ENCODE measurements around the gene TNNT3.

Gene TNNT3

DNA sequence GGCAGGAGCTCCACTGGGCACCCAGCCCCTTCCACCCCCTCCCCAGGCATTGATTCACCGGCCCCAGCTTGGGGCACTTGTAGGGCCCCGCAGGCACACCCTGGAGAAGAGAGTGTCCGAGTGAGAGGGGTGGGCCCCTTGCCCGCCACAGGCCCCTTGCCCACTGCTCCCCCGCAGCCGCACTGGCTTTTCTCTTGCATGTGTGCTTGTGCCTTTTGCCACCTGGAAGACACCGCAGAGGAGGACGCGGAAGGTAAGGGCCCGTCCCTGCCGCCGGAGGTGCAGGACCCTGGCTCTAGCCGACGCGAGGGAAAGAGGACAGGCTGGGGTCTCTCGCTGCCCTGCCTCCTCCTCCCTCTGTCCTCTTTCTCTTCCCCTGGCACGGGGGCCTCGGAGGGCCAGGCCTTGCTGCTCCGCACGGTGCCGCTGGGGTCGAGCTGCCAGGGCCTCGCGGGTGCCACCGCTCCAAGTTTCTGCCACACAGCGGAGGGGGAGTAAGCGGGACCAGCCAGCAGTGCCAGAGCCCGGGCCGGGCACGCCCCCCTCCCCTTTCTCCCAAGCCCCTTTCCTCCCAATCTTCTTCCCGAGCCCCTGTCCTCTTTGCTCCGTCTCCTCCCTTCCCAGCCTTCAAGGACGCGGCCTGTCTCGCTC is 9.5 kb downstream of the TNNT3 start:
- H3K9me3 ChIP-seq (ENCODE audit: control insufficient read depth, insufficient read depth, low read length), result no peaks in the 10 kb centered on the region
- peaks cover 3% of the 10 kb centered on the region; the same call in 1 of the 2 replicates for H3K4me1 ChIP-seq (ENCODE audit: insufficient read depth, low read length)
- H3K9ac ChIP-seq (ENCODE audit: low read depth, low read length), result no peak overlapping the region
- H3K36me3 ChIP-seq (ENCODE audit: insufficient read depth, low read length), result no peaks in the 10 kb centered on the region

DNA sequence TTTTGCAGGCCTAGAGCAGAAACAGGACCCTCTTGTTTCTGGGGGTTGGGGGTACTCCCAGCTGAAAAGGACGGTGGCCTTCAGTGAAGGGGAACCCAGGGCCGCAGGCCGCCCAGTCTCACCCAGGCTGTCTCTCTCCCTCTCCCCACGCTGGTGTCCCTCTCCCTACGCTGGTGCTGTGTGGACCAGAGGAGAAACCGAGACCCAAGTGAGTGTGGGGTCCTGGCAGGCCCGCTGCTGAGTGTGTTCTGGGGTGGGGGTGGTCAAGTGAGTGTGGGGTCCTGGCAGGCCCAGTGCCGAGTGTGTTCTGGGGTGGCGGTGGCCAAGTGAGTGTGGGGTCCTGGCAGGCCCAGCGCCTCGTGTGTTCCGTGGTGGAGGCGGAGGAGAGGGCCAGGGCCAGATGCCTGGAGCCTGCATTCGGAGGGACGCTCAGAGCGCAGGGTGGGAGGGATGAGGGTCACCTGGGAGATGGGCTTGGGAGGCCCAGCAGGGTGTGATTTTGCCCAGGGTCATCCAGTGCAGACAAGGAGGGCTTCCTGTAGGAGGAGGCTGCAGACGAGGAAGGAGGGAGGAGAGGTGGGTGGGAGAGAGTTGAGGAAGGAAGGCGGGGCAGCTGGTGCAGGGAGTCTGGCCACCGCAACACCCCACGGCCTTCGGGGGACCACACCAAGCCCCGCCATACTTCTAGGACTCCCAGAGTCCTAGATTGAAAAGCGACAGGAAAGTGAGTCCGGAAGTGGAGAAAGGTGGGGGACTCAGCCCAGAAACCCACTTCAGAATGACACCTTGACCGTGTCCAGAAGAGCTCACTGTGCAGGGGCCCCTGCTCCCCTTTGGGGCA is 10.3 kb downstream of the TNNT3 start:
- H3K9ac ChIP-seq (ENCODE audit: low read depth, low read length), result no peak overlapping the region
- peaks cover 3% of the 10 kb centered on the region; the same call in 1 of the 2 replicates for H3K4me1 ChIP-seq (ENCODE audit: insufficient read depth, low read length)
- H3K36me3 ChIP-seq (ENCODE audit: insufficient read depth, low read length), result no peaks in the 10 kb centered on the region
- H3K9me3 ChIP-seq (ENCODE audit: control insufficient read depth, insufficient read depth, low read length), result no peaks in the 10 kb centered on the region

DNA sequence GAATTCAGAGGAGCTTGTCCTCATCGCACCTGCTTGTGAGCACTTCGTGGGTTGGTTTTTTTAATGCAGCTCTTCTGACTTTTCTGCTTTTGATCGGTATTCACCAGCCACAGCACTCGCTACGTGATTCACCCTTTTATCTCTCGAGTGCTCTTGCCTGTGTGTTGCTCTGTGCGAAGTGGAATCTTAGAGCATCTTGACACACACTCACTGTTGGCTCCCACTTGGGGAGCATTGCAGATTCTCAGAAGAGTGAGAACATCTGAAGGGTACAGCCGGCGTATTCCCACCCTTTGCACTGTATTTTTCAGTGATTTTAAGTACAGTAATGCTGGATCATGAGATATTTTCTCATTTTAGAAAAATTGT is 10.9 kb downstream of the TNNT3 start:
- Histone ChIP-seq H3K36me3 (ENCODE audit: insufficient read depth, low read length) (no peaks in the 10 kb centered on the region), H3K9me3 (ENCODE audit: control insufficient read depth, insufficient read depth, low read length) (no peaks in the 10 kb centered on the region), H3K9ac (ENCODE audit: low read depth, low read length) (no peak overlapping the region), H3K4me1 (ENCODE audit: insufficient read depth, low read length) (peaks cover 3% of the 10 kb centered on the region; the same call in 1 of the 2 replicates)

DNA sequence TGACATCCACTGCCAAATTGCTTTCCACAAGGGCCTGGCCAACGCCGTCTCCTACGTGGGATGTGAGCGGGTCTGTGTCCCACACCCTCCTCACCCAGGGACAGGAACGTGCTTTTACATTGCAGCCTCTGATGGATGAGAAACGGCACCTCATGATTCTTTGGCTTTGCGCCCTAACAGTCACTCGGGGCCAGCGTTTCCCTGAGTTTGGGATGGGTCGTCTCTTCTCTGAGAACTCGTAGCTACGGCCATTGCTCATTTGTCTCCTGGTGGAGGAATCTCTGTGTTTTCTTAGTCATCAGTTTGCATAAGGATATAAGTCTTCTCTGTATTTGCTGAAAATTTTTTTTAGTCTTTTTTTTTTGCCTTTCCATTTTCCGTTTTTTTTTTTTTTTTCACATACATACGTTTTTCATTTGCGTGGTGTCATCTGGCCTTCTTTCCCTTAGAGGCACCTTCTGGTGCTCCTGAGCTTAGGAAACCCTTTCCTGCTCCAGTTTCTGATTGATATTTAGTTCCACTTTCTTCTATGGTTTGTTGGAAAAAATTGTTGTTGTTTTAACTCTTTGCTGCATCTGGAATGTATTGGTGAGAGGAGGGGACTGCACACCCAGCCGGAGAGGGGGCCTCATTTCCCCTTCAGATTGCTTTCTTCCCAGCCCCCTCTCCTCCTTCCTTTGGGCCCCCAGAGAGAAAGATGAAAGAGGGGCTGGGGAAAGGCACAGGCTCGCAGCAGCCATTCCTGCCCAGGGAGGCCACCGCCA is 12.0 kb downstream of the TNNT3 start:
- Histone ChIP-seq H3K36me3 (ENCODE audit: insufficient read depth, low read length) (no peaks in the 10 kb centered on the region), H3K9ac (ENCODE audit: low read depth, low read length) (no peak overlapping the region), H3K9me3 (ENCODE audit: control insufficient read depth, insufficient read depth, low read length) (no peaks in the 10 kb centered on the region), H3K4me1 (ENCODE audit: insufficient read depth, low read length) (peaks cover 3% of the 10 kb centered on the region; the same call in 1 of the 2 replicates)

DNA sequence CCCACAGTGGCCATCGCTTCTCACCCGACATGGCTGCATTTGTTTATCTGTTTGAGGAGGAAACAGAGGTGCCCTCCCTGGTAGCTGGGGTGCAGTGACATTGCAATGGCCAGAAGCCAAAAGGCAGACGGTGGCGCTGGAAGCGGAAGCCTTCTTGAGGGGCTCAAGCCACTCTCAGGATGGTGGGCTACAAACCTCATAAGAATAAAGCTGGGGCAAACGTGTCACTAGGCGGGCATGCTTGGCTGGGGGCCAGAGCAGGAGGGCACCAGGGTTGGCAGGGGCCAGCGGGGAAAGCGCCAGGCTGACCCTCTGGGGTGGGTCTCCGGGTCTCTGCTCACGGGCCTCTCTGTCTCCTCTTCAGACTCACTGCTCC is 12.6 kb downstream of the TNNT3 start:
- Histone ChIP-seq H3K9me3 (ENCODE audit: control insufficient read depth, insufficient read depth, low read length) (no peaks in the 10 kb centered on the region), H3K9ac (ENCODE audit: low read depth, low read length) (no peak overlapping the region), H3K36me3 (ENCODE audit: insufficient read depth, low read length) (no peaks in the 10 kb centered on the region), H3K4me1 (ENCODE audit: insufficient read depth, low read length) (peaks cover 3% of the 10 kb centered on the region; the same call in 1 of the 2 replicates)

DNA sequence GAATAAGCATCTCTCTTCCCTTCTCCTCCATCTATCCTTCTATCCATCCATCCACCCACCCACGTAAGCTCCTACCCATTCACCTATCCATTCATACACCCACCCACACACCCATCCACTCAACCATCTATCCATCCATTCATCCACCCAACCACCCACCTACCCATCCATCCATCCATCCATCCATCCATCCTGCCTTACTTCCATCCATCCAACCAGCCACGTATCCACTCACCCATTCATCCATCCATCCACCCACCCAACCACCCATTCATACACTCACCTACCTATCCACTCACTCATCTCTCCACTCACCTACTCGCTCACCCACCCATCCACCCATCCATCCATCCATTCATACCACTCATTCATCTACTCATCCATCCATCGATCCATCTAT is 13.2 kb downstream of the TNNT3 start:
- Histone ChIP-seq H3K4me1 (ENCODE audit: insufficient read depth, low read length) (no peaks in the 10 kb centered on the region), H3K9me3 (ENCODE audit: control insufficient read depth, insufficient read depth, low read length) (no peaks in the 10 kb centered on the region), H3K9ac (ENCODE audit: low read depth, low read length) (no peak overlapping the region), H3K36me3 (ENCODE audit: insufficient read depth, low read length) (no peaks in the 10 kb centered on the region)

DNA sequence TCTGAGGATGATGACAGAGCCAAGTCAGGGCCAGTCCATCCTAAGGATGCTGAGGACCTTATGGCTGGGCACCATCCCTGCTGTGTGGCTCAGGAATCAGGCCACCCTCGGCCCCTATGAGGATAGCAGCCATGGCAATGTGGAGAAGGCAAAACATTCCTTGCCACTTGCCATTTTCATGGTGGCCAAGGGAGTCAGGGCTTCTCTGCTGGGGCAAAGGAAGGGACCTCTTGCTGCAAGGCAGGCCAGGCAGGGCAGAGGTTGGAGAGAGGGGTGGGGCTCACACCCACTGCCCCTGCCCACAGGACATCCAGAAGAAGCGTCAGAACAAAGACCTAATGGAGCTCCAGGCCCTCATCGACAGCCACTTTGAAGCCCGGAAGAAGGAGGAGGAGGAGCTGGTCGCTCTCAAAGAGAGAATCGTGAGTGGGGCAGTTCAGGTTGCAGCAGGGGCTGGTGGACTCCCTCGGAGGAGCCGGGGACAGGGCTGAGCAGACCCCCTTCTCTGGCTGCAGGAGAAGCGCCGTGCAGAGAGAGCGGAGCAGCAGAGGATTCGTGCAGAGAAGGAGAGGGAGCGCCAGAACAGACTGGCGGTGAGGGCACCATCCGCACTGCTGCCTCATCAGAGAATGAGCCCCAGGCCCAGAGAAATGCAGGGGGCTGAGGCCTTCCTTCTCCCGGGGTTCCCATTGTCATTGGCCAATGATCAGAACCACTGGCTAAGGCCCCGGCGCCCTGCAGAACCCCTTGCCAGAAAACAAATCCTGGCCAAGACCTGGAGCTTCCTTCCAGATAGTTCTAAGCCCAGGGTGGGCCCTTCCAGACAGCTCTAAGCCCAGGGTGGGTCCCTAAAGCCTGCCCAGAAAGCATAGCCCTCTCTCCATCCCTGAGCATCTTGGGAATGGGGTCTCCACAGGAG is 14.2 kb downstream of the TNNT3 start:
- no peaks in the 10 kb centered on the region for H3K9me3 ChIP-seq (ENCODE audit: control insufficient read depth, insufficient read depth, low read length)
- no peaks in the 10 kb centered on the region for H3K4me1 ChIP-seq (ENCODE audit: insufficient read depth, low read length)
- no peak overlapping the region for H3K9ac ChIP-seq (ENCODE audit: low read depth, low read length)
- H3K36me3 ChIP-seq (ENCODE audit: insufficient read depth, low read length), result no peaks in the 10 kb centered on the region

DNA sequence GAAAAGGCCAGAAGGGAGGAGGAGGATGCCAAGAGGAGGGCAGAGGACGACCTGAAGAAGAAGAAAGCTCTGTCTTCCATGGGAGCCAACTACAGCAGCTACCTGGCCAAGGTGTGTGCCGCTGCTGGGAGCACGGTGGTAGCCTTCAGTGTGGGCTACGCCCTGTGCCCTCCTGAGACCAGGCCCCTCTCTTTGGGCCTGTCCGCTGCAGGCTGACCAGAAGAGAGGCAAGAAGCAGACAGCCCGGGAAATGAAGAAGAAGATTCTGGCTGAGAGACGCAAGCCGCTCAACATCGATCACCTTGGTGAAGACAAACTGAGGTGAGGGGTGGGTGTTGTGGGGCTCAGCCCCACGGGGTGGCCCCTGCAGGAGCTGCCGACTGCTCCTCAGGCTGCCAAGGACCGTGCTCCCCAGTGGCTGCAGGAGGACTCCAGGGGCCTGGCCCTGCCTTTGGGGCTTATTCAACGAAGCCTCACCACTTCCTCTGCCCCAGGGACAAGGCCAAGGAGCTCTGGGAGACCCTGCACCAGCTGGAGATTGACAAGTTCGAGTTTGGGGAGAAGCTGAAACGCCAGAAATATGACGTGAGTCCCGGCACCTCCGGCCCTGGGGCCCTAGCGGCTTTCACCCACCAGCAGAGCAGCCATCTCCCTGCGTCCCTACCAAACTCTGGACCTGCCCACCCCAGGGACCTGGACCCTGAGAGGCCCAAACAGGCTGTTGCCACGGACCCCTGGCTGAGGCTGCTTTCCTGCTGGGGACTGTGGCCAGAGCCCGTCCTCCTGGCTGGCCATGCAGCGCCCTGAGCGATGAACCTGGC is 15.0 kb downstream of the TNNT3 start:
- Histone ChIP-seq H3K9me3 (ENCODE audit: control insufficient read depth, insufficient read depth, low read length) (no peaks in the 10 kb centered on the region), H3K4me1 (ENCODE audit: insufficient read depth, low read length) (no peaks in the 10 kb centered on the region), H3K36me3 (ENCODE audit: insufficient read depth, low read length) (no peaks in the 10 kb centered on the region), H3K9ac (ENCODE audit: low read depth, low read length) (no peak overlapping the region)

DNA sequence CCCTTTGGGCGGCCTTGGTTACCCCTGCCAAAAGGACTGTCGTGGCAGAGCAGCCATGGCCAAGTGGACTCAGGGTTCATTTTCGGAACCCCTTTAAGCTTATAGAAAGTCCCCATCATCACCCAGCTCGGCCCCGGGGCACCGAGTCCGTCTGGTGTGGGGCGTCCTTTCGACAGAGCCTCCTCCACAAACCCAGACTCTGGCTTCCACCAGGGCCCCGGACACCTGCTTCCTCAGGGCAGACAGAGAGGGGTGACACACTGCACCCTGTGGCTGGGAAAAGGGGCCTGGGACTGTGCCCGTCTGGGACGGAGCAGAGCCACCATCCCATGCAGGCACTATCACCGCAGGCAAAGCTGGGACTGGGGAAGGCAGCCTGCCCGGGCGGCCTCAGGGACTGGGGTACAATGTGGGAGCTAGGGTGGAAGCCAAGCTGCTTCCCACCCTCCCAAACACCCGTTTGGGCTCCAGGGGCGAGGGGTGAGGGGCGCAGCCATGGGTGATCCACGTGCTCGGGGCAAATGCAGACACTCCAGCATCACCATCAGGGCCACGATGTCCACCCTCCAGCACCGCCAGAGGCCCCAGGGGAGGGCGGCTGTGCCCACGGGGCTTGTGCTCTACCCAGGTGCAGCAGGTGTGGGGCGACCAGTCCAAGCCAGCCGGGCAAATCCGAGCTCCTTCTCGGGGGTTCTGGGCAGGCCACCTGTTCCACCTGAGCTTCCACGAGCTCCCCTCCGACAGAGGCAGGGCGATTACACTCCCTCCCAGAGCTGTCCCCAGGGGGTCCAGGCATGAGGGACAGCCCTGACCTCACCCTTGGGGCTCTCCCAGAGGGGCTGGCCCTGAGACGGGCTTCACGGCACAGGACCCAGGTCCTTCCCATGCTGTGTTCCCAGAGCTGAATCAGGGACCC is 15.9 kb downstream of the TNNT3 start:
- Histone ChIP-seq H3K36me3 (ENCODE audit: insufficient read depth, low read length) (no peaks in the 10 kb centered on the region), H3K9me3 (ENCODE audit: control insufficient read depth, insufficient read depth, low read length) (no peaks in the 10 kb centered on the region), H3K9ac (ENCODE audit: low read depth, low read length) (no peak overlapping the region), H3K4me1 (ENCODE audit: insufficient read depth, low read length) (no peaks in the 10 kb centered on the region)

DNA sequence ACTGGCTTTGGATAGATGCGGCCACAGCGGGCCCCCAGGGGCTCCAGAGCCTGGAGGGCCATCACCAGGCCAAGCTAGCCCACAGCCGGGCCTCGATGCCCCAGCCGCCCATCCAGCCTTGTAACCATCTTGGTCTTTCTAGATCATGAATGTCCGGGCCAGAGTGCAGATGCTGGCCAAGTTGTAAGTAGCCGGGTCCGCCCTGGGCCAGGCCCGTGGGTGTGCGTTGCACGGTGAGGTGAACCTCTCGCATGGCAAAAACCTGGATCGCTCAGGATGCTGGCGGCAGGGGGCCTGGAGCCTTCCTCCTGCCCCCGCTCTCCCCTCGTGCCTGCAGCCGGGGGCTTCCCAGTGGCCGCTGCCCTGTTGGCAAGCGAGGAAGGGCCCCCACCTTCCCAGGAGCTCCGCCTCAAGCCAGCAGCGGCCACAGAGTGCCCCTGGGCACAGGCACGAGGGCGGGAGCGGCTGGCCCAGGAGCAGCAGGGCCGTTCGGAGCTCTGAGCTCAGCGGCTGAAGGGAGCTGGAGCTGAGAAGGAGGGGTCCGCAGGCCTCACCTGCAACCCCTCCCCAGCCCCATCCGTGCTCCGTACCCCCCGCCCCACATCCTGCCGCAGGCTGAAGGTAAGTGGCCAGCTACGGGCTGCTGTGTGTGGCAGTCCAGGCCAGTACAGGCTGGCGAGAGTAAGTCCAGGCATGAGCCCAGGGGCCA is 16.7 kb downstream of the TNNT3 start:
- no peak overlapping the region for H3K9ac ChIP-seq (ENCODE audit: low read depth, low read length)
- H3K36me3 ChIP-seq (ENCODE audit: insufficient read depth, low read length), result no peaks in the 10 kb centered on the region
- H3K4me1 ChIP-seq (ENCODE audit: insufficient read depth, low read length), result no peaks in the 10 kb centered on the region
- no peaks in the 10 kb centered on the region for H3K9me3 ChIP-seq (ENCODE audit: control insufficient read depth, insufficient read depth, low read length)

DNA sequence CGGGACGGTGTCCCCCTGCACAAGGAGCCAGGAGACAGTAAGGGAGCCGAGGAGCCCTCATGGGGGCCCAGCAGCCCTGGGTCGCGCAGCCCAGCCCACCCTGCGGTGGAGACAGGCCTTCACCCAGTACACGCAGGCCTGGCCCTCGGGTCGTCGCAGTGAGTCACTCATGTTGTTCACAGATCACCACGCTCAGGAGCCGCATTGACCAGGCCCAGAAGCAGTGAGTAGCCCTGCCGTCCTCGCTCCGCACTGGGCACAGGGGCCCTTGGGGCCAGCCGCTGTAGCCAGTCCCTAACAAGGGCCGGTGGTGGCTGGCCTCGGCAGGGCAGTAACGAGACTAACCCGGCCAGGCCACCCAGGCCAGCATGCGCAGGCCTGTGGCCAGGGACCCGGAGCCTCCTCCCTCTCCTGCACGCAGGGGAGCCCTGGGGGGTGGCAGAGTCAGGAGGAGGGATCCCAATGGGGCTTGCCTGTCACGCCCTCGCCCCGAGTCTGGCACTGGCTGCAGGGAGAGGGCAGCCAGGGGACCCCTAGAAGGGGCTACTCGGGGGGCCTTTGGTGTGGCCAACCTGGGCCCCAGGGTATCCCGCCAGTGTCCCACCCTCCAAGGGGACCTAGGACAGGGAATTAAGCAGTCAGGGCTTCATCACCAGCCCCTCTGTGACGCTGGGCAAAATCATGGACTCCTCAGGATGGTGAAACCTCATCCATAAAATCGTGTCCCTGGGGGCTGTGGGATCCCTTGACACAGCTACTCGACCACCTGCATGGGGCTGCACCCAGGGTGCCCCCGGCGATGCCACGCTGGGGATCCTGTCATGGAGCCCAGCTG is 17.5 kb downstream of the TNNT3 start:
- no peaks in the 10 kb centered on the region for H3K9me3 ChIP-seq (ENCODE audit: control insufficient read depth, insufficient read depth, low read length)
- no peaks in the 10 kb centered on the region for H3K4me1 ChIP-seq (ENCODE audit: insufficient read depth, low read length)
- no peak overlapping the region for H3K9ac ChIP-seq (ENCODE audit: low read depth, low read length)
- H3K36me3 ChIP-seq (ENCODE audit: insufficient read depth, low read length), result no peaks in the 10 kb centered on the region
